B cell (primary cell): Measurements from ENCODE around the gene TNFRSF6B. TPM values are rescaled to one million over a fixed set of nuclear protein-coding genes. Genes with fewer than 3 reads are reported as not detected.

Experiments
- ATAC-seq: fragments of 200-7000 bp; cut with Tn5 transposase; one replicate; pipeline ENCODE4 v1.10.0; 2021; ENCODE audit warnings: low read depth, mild to moderate bottlenecking, moderate number of reproducible peaks, moderate library complexity
- CTCF ChIA-PET: fragments of 350-600 bp; sonication (Branson Sonifier 250); formaldehyde crosslinking; loops from one replicate; lab custom pipeline; 2021; ENCODE audit warnings: antibody characterized with exemption, inconsistent platforms; lab: Charles Lee
- POLR2A ChIA-PET: fragments of 350-600 bp; sonication (Branson Sonifier 250); formaldehyde crosslinking; loops from one replicate; lab custom pipeline; 2021; ENCODE audit warnings: antibody characterized with exemption; lab: Charles Lee
- DNase-seq: peaks from one replicate; pipeline ENCODE4 v3.0.0; 2013
- H2AFZ ChIP-seq: 2 replicates; pipeline ENCODE4 v1.6.1; 2012; ENCODE audit warnings: mild to moderate bottlenecking, low read depth, low read length; ENCODE audit not compliant: insufficient read depth, poor library complexity, severe bottlenecking
- H3K27ac ChIP-seq, 2 donors: 1 replicate in 1 of 2; 2 replicates in 1 of 2; pipeline ENCODE4 v1.5.1; 2012 to 2013; ENCODE audit warnings: low read length in 2 of 2, mild to moderate bottlenecking in 2 of 2, moderate library complexity in 1 of 2
- H3K27me3 ChIP-seq, 4 experiments: fragments of 200-600 bp in 1 of 4; sonication (generic) in 1 of 4; replicated peaks in 1 of 4; 1 replicate in 2 of 4; 2 replicates in 2 of 4; pipeline versions ENCODE4 v1.6.1 to v1.7.0; 2013 to 2016; ENCODE audit warnings: low read length in 3 of 4, mild to moderate bottlenecking in 2 of 4, mixed read lengths in 1 of 4, moderate library complexity in 1 of 4; ENCODE audit not compliant: insufficient read depth in 4 of 4, control insufficient read depth in 3 of 4; ENCODE audit errors: control extremely low read depth in 1 of 4
- H3K36me3 ChIP-seq, 2 experiments: replicated peaks in 1 of 2; 1 replicate in 1 of 2; 2 replicates in 1 of 2; pipeline versions ENCODE4 v1.6.1 to v1.7.1; 2013; ENCODE audit warnings: low read length in 1 of 2; ENCODE audit not compliant: insufficient read depth in 2 of 2, control insufficient read depth in 1 of 2; ENCODE audit errors: control extremely low read depth in 1 of 2, extremely low read depth in 1 of 2
- H3K4me1 ChIP-seq, 2 donors: fragments of 200-600 bp in 1 of 2; sonication (generic) in 1 of 2; 1 replicate in 1 of 2; 2 replicates in 1 of 2; pipeline versions ENCODE4 v1.5.1 to v1.6.1; 2013 to 2017; ENCODE audit warnings: low read length in 2 of 2; ENCODE audit not compliant: control insufficient read depth in 2 of 2, insufficient read depth in 2 of 2
- H3K4me2 ChIP-seq: replicated peaks from 2 replicates; pipeline ENCODE3; 2012; ENCODE audit warnings: mild to moderate bottlenecking, low read depth, low read length; ENCODE audit not compliant: poor library complexity, severe bottlenecking
- H3K4me3 ChIP-seq, 5 experiments: fragments of 200-600 bp in 1 of 5; sonication (generic) in 1 of 5; 1 replicate in 3 of 5; 2 replicates in 2 of 5; pipeline versions ENCODE4 v1.5.1 to v1.7.0; 2011 to 2016; ENCODE audit warnings: low read length in 4 of 5, mild to moderate bottlenecking in 4 of 5, low read depth in 2 of 5, control low read depth in 1 of 5, moderate library complexity in 1 of 5; ENCODE audit not compliant: insufficient read depth in 1 of 5; ENCODE audit errors: control extremely low read depth in 1 of 5, extremely low read depth in 1 of 5
- H3K79me2 ChIP-seq: fragments of 200-600 bp; sonication (generic); one replicate; pipeline ENCODE4 v1.6.0; 2016; ENCODE audit warnings: low read length; ENCODE audit not compliant: control insufficient read depth, insufficient read depth
- H3K9ac ChIP-seq: fragments of 200-600 bp; sonication (generic); 2 replicates; pipeline ENCODE4 v1.6.1; 2017; ENCODE audit warnings: mild to moderate bottlenecking, low read length, moderate library complexity
- H3K9me3 ChIP-seq, 3 donors: one replicate each; pipeline versions ENCODE4 v1.6.1 to v1.7.1; 2013; ENCODE audit warnings: low read length in 2 of 3; ENCODE audit not compliant: control insufficient read depth in 2 of 3, insufficient read depth in 1 of 3; ENCODE audit errors: control extremely low read depth in 1 of 3
- H4K20me1 ChIP-seq: 2 replicates; pipeline ENCODE4 v1.6.0; 2012; ENCODE audit warnings: mild to moderate bottlenecking, low read length; ENCODE audit not compliant: insufficient read depth, control insufficient read depth, poor library complexity, severe bottlenecking
- H3K27ac Mint-ChIP-seq: one replicate; pipeline ENCODE4 v1.8.0; 2021; ENCODE audit warnings: mixed read lengths
- H3K27me3 Mint-ChIP-seq: one replicate; pipeline ENCODE4 v1.8.0; 2021; ENCODE audit warnings: mixed read lengths
- H3K4me1 Mint-ChIP-seq: one replicate; pipeline ENCODE4 v1.8.0; 2021; ENCODE audit warnings: mixed read lengths
- H3K4me3 Mint-ChIP-seq: one replicate; pipeline ENCODE4 v1.8.0; 2021; ENCODE audit warnings: mixed read lengths
- H3K9me3 Mint-ChIP-seq: one replicate; pipeline ENCODE4 v1.8.0; 2022; ENCODE audit warnings: mixed read lengths; ENCODE audit not compliant: insufficient read depth
- CTCF ChIP-seq: fragments of 200-600 bp; IDR thresholded peaks from one replicate; pipeline ENCODE4 v1.8.0; 2022; ENCODE audit warnings: antibody characterized with exemption, mild to moderate bottlenecking
- EZH2 ChIP-seq: IDR thresholded peaks from 2 replicates; pipeline ENCODE4 v1.6.1; 2012; ENCODE audit warnings: borderline replicate concordance, low read depth, mild to moderate bottlenecking, moderate library complexity, low read length; ENCODE audit not compliant: insufficient read depth, poor library complexity, severe bottlenecking
- WGBS: methylation state at CpG from one replicate; pipeline ENCODE4 v1.1.5; 2013; ENCODE audit warnings: missing lambda C conversion rate; ENCODE audit not compliant: insufficient coverage; 5-methylcytosine and 5-hydroxymethylcytosine counted together
- intact Hi-C: fragments of 100-400 bp; cut with micrococcal nuclease; formaldehyde crosslinking; loops from one replicate; pipeline ENCODE4 v1.10.0; 2022
- polyA plus RNA-seq: library from polyadenylated mRNA; depleted of rRNA; stranded (reverse); fragments of >200 nt; gene quantifications from 2 replicates; pipeline ENCODE4 v1.2.3, GENCODE V29; 2012
- total RNA-seq, 2 donors: library from RNA; stranded (reverse); fragments of 120-200 nt in 1 of 2; gene quantifications; 1 replicate in 1 of 2; 2 replicates in 1 of 2; pipeline versions ENCODE4 v1.2.3 to v1.2.4, GENCODE V29; 2013 to 2022

TNFRSF6B gene
- total and polyA plus RNA-seq, 2 donors (not counting 1 experiment from before 2014, with no cell fraction given): 6.7 TPM; not detected in 1

- peaks cover 52% of the 10 kb centered on the region for H4K20me1 ChIP-seq
- H3K4me2 ChIP-seq: peak overlapping the region; percentile 93
- intact Hi-C loops: loop anchor here (1.0 to 5.0 kb wide), 3 partner anchors 30 to 200 kb away; partner anchors contain the start of genes ARFRP1, PTK6 and RTEL1
- H3K27me3 Mint-ChIP-seq: no peaks in the 10 kb centered on the region
- peak overlapping the region; percentile 44 for H3K27ac ChIP-seq
- H3K27me3 ChIP-seq: no peaks in the 10 kb centered on the region
- H3K4me1 Mint-ChIP-seq: peaks cover 22% of the 10 kb centered on the region
- peaks cover 0 to 24% of the 10 kb centered on the region in 2 experiments for H3K36me3 ChIP-seq
- H3K9me3 Mint-ChIP-seq: no peaks in the 10 kb centered on the region
- ChIA-PET POLR2A (interaction anchor here (0.6 to 2.5 kb wide), 9 partner anchors 27 to 216 kb away, joined by 3 to 20 read pairs (median 4); partner anchors contain the start of genes ARFRP1, DNAJC5, GMEB2 and PPDPF), CTCF (interaction anchor here (1.0 to 1.6 kb wide), 3 partner anchors 24 to 199 kb away, joined by 3 to 4 read pairs (median 3); partner anchors contain the start of gene TPD52L2)
- H3K9me3 ChIP-seq: no peaks in the 10 kb centered on the region
- peak overlapping the region; percentile 65 for H3K9ac ChIP-seq
- H3K4me1 ChIP-seq: peaks cover 36 to 49% of the 10 kb centered on the region in 2 donors
- 5% methylated on average over 29 of the region's 30 CpGs for WGBS
- H3K27ac Mint-ChIP-seq: peak overlapping the region; percentile 89
- TF ChIP-seq EZH2: no peak
- no peak for TF ChIP-seq CTCF
- H3K79me2 ChIP-seq: peaks cover 37% of the 10 kb centered on the region
- peak overlapping the region in 4 of 5 experiments; percentile 44 to 70 (median 48) for H3K4me3 ChIP-seq
- peak overlapping the region; percentile 33 for H2AFZ ChIP-seq
- DNase-seq (peak; percentile 70), ATAC-seq (peak; percentile 17)
- peak overlapping the region; percentile 80 for H3K4me3 Mint-ChIP-seq
Measured at GRCh38 chr20:63736893-63737694, 40.6 kb downstream of the TNFRSF6B start.
